Caco-2 (cell line): ENCODE measurements around the gene UCKL1. TPM values are rescaled to one million over a fixed set of nuclear protein-coding genes. Genes with fewer than 3 reads are reported as not detected.

Experiments
- BruUV-seq: library from RNA; stranded (reverse); fragments of 400-500 nt; replicated peaks from 2 replicates; lab custom pipeline; 2021; lab: Mats Ljungman, UMichigan
- CTCF ChIA-PET: fragments of 300-600 bp; sonication (Branson Sonifier 250); formaldehyde crosslinking; loops from one replicate; lab custom pipeline; 2022; ENCODE audit warnings: antibody characterized with exemption; lab: Charles Lee
- POLR2A ChIA-PET: fragments of 300-600 bp; sonication (Branson Sonifier 250); formaldehyde crosslinking; loops from one replicate; lab custom pipeline; 2022; ENCODE audit warnings: antibody characterized with exemption; lab: Charles Lee
- DNase-seq, 2 experiments: peaks; one replicate each; pipeline versions ENCODE4 v3.0.0 to v3.0.0-alpha.2; 2020 to 2022
- H3K27me3 ChIP-seq: replicated peaks from 2 replicates; pipeline ENCODE4 v1.6.0; 2011; ENCODE audit warnings: low read length; ENCODE audit not compliant: control insufficient read depth, insufficient read depth
- H3K36me3 ChIP-seq: 2 replicates; pipeline ENCODE4 v1.5.1; 2011; ENCODE audit warnings: low read length; ENCODE audit not compliant: control insufficient read depth, insufficient read depth
- H3K4me1 ChIP-seq: fragments of 250-450 bp; sonication (Bioruptor Pico); 2 replicates; pipeline ENCODE4 v1.5.1; 2020; ENCODE audit warnings: mild to moderate bottlenecking
- H3K4me3 ChIP-seq: 2 replicates; pipeline ENCODE4 v1.5.1; 2011; ENCODE audit warnings: low read depth, mild to moderate bottlenecking, control low read depth, low read length
- H3K9me3 ChIP-seq: fragments of 250-450 bp; sonication (Bioruptor Pico); 2 replicates; pipeline ENCODE4 v1.5.1; 2020; ENCODE audit warnings: mild to moderate bottlenecking, moderate library complexity
- H3K27ac Mint-ChIP-seq: one replicate; pipeline ENCODE4 v1.8.0; 2022; ENCODE audit warnings: mixed read lengths; ENCODE audit not compliant: unreplicated experiment
- H3K27me3 Mint-ChIP-seq: one replicate; pipeline ENCODE4 v1.8.0; 2022; ENCODE audit warnings: mixed read lengths; ENCODE audit not compliant: insufficient read depth, unreplicated experiment
- H3K36me3 Mint-ChIP-seq: one replicate; pipeline ENCODE4 v1.8.0; 2022; ENCODE audit warnings: mild to moderate bottlenecking, mixed read lengths; ENCODE audit not compliant: insufficient read depth, unreplicated experiment
- H3K4me1 Mint-ChIP-seq: one replicate; pipeline ENCODE4 v1.8.0; 2022; ENCODE audit warnings: low read depth, mixed read lengths; ENCODE audit not compliant: unreplicated experiment
- H3K4me3 Mint-ChIP-seq: one replicate; pipeline ENCODE4 v1.8.0; 2022; ENCODE audit warnings: mild to moderate bottlenecking, moderate library complexity, mixed read lengths; ENCODE audit not compliant: unreplicated experiment
- H3K9me3 Mint-ChIP-seq: one replicate; pipeline ENCODE4 v1.8.0; 2022; ENCODE audit warnings: mixed read lengths; ENCODE audit not compliant: unreplicated experiment
- CTCF ChIP-seq, 2 experiments: fragments of 200-600 bp in 1 of 2; IDR thresholded peaks; 1 replicate in 1 of 2; 2 replicates in 1 of 2; pipeline versions ENCODE4 v1.5.1 to v1.8.0; 2011 to 2022; ENCODE audit warnings: antibody characterized with exemption in 1 of 2, control low read depth in 1 of 2, inconsistent platforms in 1 of 2, low read depth in 1 of 2, low read length in 1 of 2, mild to moderate bottlenecking in 1 of 2, moderate library complexity in 1 of 2; ENCODE audit not compliant: insufficient read depth in 1 of 2, severe bottlenecking in 1 of 2, unreplicated experiment in 1 of 2
- intact Hi-C: fragments of 100-400 bp; cut with micrococcal nuclease; formaldehyde crosslinking; loops from one replicate; pipeline ENCODE4 v1.10.0; 2022; ENCODE audit not compliant: unreplicated experiment
- total RNA-seq: library from RNA; stranded (reverse); gene quantifications from 2 replicates; pipeline ENCODE4 v1.2.3, GENCODE V29; 2022

UCKL1 gene
- total RNA-seq, 1 experiment from 2014 or later = 101 TPM

DNA sequence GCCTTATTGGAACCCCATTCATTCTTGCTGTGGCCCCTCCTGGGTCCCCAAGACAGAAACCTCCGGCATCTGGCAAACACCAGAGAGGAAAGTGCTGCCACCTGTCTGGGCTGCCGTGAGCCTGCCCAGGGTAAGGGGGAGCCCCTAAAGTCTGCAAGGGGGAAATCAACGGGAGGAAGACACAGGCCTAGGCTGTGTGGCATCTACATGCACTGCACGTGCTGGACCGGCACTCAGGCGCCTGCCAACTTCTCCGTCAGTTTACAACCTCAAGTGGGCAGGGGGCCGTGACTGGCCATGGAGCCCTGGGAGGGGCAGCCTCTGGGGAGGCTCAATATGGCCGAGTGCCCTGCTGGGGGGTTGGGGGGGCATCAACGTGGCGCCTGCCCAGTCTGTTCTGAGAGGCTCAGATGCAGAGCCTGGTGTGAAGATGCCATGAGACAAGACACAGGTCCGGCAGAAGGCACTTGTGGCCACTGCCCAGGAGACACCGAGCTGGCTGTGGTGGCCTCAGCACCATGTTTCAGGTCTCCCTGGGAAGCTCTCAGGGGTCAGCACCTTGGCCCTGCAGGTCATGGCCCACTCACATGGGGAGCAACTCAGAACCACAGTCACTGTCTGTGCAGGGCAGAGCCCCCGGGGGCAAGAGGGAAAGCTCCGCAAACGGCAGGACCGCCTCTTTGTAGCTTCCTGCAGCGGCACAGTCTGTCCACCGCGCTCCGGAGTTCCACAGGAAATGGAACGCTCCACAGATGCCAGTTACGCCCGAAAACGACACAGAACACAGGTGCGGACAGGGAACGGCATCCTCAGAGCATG, 8.4 kb downstream of the UCKL1 start:
- TF ChIP-seq CTCF (IDR thresholded peaks at IDR 0.05; ENCODE audit: insufficient read depth in 1 of 2, low read depth in 1 of 2, low read length in 1 of 2, severe bottlenecking in 1 of 2, unreplicated experiment in 1 of 2) = no peak
- no peaks in the 10 kb centered on the region for H3K9me3 ChIP-seq
- peaks cover 3% of the 10 kb centered on the region for H3K27me3 Mint-ChIP-seq
- H3K4me3 Mint-ChIP-seq = peak overlapping the region; percentile 38
- DNase-seq = no peak
- no TSS peak for BruUV-seq
- H3K27me3 ChIP-seq = no peaks in the 10 kb centered on the region
- no peak overlapping the region for H3K4me3 ChIP-seq
- peaks cover 11% of the 10 kb centered on the region for H3K36me3 ChIP-seq
- peaks cover 31% of the 10 kb centered on the region for H3K4me1 Mint-ChIP-seq
- CTCF ChIA-PET = no interaction called here
- peaks cover 68% of the 10 kb centered on the region for H3K36me3 Mint-ChIP-seq
- H3K27ac Mint-ChIP-seq = peak overlapping the region; percentile 75
- no peaks in the 10 kb centered on the region for H3K9me3 Mint-ChIP-seq
- POLR2A ChIA-PET = no interaction called here
- H3K4me1 ChIP-seq = peaks cover 9% of the 10 kb centered on the region; the same call in 1 of the 2 replicates
- intact Hi-C loops = no loop called here

GRCh38 chr20:63946986-63947637, 9.1 kb downstream of the UCKL1 start:
- Histone ChIP-seq H3K27me3 (no peaks in the 10 kb centered on the region), H3K9me3 (no peaks in the 10 kb centered on the region), H3K36me3 (peaks cover 14% of the 10 kb centered on the region), H3K4me1 (peaks cover 9% of the 10 kb centered on the region; the same call in 1 of the 2 replicates), H3K4me3 (no peak overlapping the region)
- BruUV-seq = no TSS peak
- ChIA-PET CTCF (no interaction called here), POLR2A (no interaction called here)
- Mint-ChIP-seq H3K27ac (peak overlapping the region; percentile 75), H3K27me3 (peaks cover 3% of the 10 kb centered on the region), H3K4me3 (peak overlapping the region; percentile 7), H3K9me3 (no peaks in the 10 kb centered on the region), H3K4me1 (peaks cover 37% of the 10 kb centered on the region), H3K36me3 (peaks cover 72% of the 10 kb centered on the region)
- no peak for TF ChIP-seq CTCF (IDR thresholded peaks at IDR 0.05; ENCODE audit: insufficient read depth in 1 of 2, low read depth in 1 of 2, low read length in 1 of 2, severe bottlenecking in 1 of 2, unreplicated experiment in 1 of 2)
- intact Hi-C loops = no loop called here
- no peak for DNase-seq
